Heart left ventricle (tissue), 16 donors: Measurements from ENCODE around the gene ABCC6. TPM values are rescaled to one million over a fixed set of nuclear protein-coding genes. Genes with fewer than 3 reads are reported as not detected.
A peak's percentile ranks its signal among the peaks of the same experiment; 100 is the strongest.
"Not testable (repeated sequence)": the region's sequence is repeated elsewhere in the genome, so short reads cannot be mapped to it uniquely, and the experiment has no call there.

Source experiments
- ATAC-seq, 4 donors: fragments of 200-7000 bp; cut with Tn5 transposase; one replicate each; pipeline ENCODE4 v1.9.1; 2020 to 2022; ENCODE audit warnings: moderate library complexity in 4 of 4, mild to moderate bottlenecking in 3 of 4, moderate number of reproducible peaks in 1 of 4
- DNase-seq, 5 donors: peaks; one replicate each; pipeline ENCODE4 v3.0.0-alpha.2; 2020
- H3K27ac ChIP-seq, 12 donors: fragments of 200-600 bp; sonication (generic) in 4 of 12; one replicate each; pipeline versions ENCODE4 v1.5.0 to v1.8.0; 2016 to 2022; ENCODE audit warnings: mild to moderate bottlenecking in 2 of 12
- H3K27me3 ChIP-seq, 9 donors: fragments of 200-600 bp; sonication (generic) in 2 of 9; one replicate each; pipeline versions ENCODE4 v1.5.1 to v1.8.0; 2016 to 2022; ENCODE audit warnings: mild to moderate bottlenecking in 3 of 9
- H3K36me3 ChIP-seq, 9 donors: fragments of 200-600 bp; sonication (generic) in 2 of 9; one replicate each; pipeline versions ENCODE4 v1.5.0 to v1.8.0; 2018 to 2022; ENCODE audit warnings: mild to moderate bottlenecking in 2 of 9
- H3K4me1 ChIP-seq, 12 donors: fragments of 200-600 bp; sonication (generic) in 4 of 12; one replicate each; pipeline versions ENCODE4 v1.5.0 to v1.8.0; 2016 to 2022; ENCODE audit warnings: mild to moderate bottlenecking in 3 of 12
- H3K4me3 ChIP-seq, 12 donors: fragments of 200-600 bp; sonication (generic) in 4 of 12; one replicate each; pipeline versions ENCODE4 v1.5.0 to v1.8.0; 2017 to 2022; ENCODE audit warnings: mild to moderate bottlenecking in 9 of 12, moderate library complexity in 4 of 12
- H3K9me3 ChIP-seq, 12 donors: fragments of 200-600 bp; sonication (generic) in 4 of 12; one replicate each; pipeline versions ENCODE4 v1.5.0 to v1.8.0; 2016 to 2022; ENCODE audit warnings: mild to moderate bottlenecking in 1 of 12
- WGBS, 4 donors: extraction: QIAGEN DNeasy Blood & Tissue Kit in 2 of 4; methylation state at CpG; one replicate each; pipeline versions ENCODE4 v1.1.5 to v1.1.7; 2013 to 2018; 5-methylcytosine and 5-hydroxymethylcytosine counted together
- intact Hi-C, 10 donors: fragments of 100-400 bp; cut with DNase I; formaldehyde crosslinking; loops; one replicate each; pipeline versions ENCODE4 v1.11.1 to v1.14.2; 2022
- long read RNA-seq, 3 donors: library from polyadenylated mRNA; unstranded; transcript quantifications; one replicate each; pipeline ENCODE4 v2.0.0, GENCODE V29; 2020 to 2021
- polyA plus RNA-seq, 2 donors: library from polyadenylated mRNA; stranded (reverse); fragments of 200-250 nt; gene quantifications; one replicate each; pipeline ENCODE4 v1.2.3, GENCODE V29; 2013
- total RNA-seq, 9 donors: library from RNA; depleted of rRNA in 2 of 9; stranded (reverse); fragments of >200 nt in 2 of 9; fragmentation: NEBNext Ultra II Directional in 3 of 9; extraction: Animal tissue kit (Norgen Biotek cat#: 25700) in 3 of 9; gene quantifications; one replicate each; pipeline versions ENCODE4 v1.1.0 to v1.2.4, GENCODE V29; 2016 to 2023
- donor health status: ischemic (EF 13 %, LVEDD 7.1; RV severe dilation, severe dysfunction).
- donor health status: healthy with polysubstance abuse.
- donor health status: DM: no; HTN: yes; CAD: no.
- donor health status: DM: no; HTN: no; CAD: no.
- donor health status: ischemic (EF 25% LVEDD 6.9; RV normal size, moderate dysfunction).
- donor health status: ischemic (EF 25% LVEDD 5.7; RV mildly dilated, moderate dysfunction).
- donor health status: healthy.
- donor health status: DM: yes; HTN: yes; CAD: no.
- donor health status: ischemic (EF 35%, LVEDD 5.7; RV mildly dilated, moderate dysfunction).
- donor health status: nonischemic (EF 11% LVEDD 7.7; RV severe dilation, severe dysfunction).
- donor health status: DM: yes; HTN: yes; CAD: no.
- donor health status: PGD.
- donor health status: ischemic (EF 29% LVEDD 5.4; RV normal size, mild dysfunction).
- donor health status: nonischemic (EF 23%, LVEDD 6.1; RV moderate dilation, normal function).

Gene ABCC6
- total RNA-seq (1 to 10 TPM in 4 of 9 donors, under 1 TPM in 2, not detected in 3; 0.44 to 3.8 (median 1.3) TPM), polyA plus RNA-seq (1 to 10 TPM in 1 of 2 donors, under 1 TPM in 1; 0.14 to 2.0 TPM)
- long read RNA-seq, donor 1: 0 reads
- long read RNA-seq, donor 2: 0 reads
- long read RNA-seq, donor 3: 0 reads

DNA sequence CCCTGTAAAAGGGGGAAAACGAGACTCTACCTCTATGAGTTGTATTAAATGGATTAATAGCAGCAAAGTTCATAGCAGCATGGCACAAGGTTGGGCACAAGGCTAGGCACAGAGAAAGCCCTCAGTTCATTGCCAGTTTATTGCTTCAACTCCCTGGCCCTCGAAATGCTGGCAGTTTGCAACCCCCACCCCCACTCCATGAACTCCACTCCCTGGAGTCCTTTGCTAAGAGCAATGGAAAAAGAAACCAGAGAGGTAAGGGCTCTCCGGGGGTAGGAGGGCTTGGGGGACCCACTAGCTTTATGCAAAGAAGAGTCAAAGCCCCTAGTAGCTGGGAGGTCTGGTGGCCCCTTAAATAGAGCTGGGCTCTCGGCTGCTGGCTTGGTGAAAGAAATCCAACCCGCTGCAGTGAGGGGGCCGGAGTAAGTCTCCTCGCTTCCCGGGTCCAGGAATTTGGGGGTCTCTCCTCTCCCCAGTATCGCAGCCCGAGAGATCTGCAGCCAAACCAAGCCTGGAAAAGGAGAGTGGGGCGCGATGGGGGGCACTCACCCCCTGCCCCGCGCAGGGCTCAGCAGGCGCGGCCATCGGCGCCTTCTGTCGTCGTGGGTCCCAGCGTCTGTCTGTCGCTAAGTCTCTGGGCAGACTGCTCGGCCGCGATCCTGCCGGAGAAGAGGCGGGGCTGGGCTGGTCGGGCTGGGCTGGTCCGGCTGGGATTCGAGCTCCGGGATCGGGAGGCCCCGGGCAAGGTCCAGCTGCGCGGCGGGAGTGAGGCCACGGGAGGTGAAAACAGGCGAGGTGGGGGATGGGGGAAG, at the start of gene ABCC6:
Gene ABCC6, minus strand, starts transcription at position 645 of the 812 bp plus-strand sequence. Its CDS starts 60 bp downstream, at position 585.
- 5 to 43% (median 6%) methylated on average over 3 to 19 of the region's 38 CpGs for WGBS, 4 donors
- peak in 3 of 4 donors; percentile 78 to 94 (median 85) for ATAC-seq
- H3K4me3 ChIP-seq: peak within 1 kb of the TSS in 10 of 12 donors; percentile 4 to 38 (median 24)

GRCh38 chr16:16272573-16273221, 49.4 kb upstream of the ABCC6 start:
- H3K27me3 ChIP-seq, DNase-seq, H3K4me1 ChIP-seq, intact Hi-C loops, H3K27ac ChIP-seq, H3K9me3 ChIP-seq, H3K36me3 ChIP-seq, H3K4me3 ChIP-seq: not testable (repeated sequence)
- ATAC-seq: peak; percentile 42 to 78 (median 68)
- 41 to 69% methylated on average over 4 of the region's 14 CpGs; no CpG with 5 or more reads in 2 of the 4 donors for WGBS, 4 donors

More for the DNA sequence above, at the start of gene ABCC6:
- H3K27me3 ChIP-seq, DNase-seq, H3K27ac ChIP-seq, intact Hi-C loops, H3K9me3 ChIP-seq, H3K36me3 ChIP-seq, H3K4me1 ChIP-seq: not testable (repeated sequence)

GRCh38 chr16:16271658-16272057, 48.4 kb upstream of the ABCC6 start:
- DNase-seq, H3K4me1 ChIP-seq, H3K4me3 ChIP-seq, H3K27me3 ChIP-seq, intact Hi-C loops, ATAC-seq, H3K9me3 ChIP-seq, H3K27ac ChIP-seq: not testable (repeated sequence)
- H3K36me3 ChIP-seq: peaks cover 0 to 14% (median 0%) of the 10 kb centered on the region in 9 donors
- WGBS, 4 donors: no CpG with 5 or more reads among the region's 8 CpGs

DNA sequence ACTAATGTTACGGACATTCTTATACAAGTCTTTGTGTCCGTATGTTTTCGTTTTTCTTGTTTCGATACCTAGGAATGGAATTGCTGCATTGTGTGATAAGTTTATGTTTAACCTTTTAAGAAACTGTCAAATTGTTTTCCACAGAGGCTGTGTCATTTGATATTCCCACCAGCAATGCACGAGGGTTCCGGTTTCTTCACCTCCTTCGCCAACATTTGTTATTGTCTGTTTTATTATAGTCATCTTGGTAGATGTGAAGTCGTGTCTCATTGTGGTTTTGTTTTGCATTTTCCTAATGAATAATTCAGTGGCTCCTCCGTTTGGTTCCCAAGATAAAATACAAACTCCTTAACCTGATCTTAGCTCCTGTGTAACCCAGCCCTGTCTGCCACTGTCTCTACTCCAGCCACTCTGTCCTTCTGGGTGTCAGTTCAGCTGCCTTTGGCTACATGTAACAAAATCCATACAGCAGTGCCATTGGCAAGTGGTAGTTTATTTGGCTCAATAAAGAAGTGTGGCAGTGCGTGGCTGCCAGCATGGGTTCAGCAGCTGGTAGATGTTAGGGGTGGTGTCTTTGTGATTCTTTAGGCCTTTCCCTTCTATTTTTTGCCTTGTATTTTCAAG, 45.0 kb upstream of the ABCC6 start:
- 95 to 96% (median 96%) methylated on average over 8 to 9 of the region's 10 CpGs for WGBS, 4 donors
- intact Hi-C loops, H3K9me3 ChIP-seq, ATAC-seq, H3K27me3 ChIP-seq, H3K4me1 ChIP-seq, H3K4me3 ChIP-seq, H3K27ac ChIP-seq, DNase-seq: not testable (repeated sequence)
- peaks cover 0 to 20% (median 0%) of the 10 kb centered on the region in 9 donors for H3K36me3 ChIP-seq

- H3K4me3 ChIP-seq, DNase-seq, H3K9me3 ChIP-seq, H3K4me1 ChIP-seq, H3K27me3 ChIP-seq, ATAC-seq, intact Hi-C loops, H3K27ac ChIP-seq: not testable (repeated sequence)
- peaks cover 0 to 20% (median 0%) of the 10 kb centered on the region in 9 donors for H3K36me3 ChIP-seq
- no CpG with 5 or more reads among the region's 3 CpGs for WGBS, 4 donors
These were observed 44.4 kb upstream of the ABCC6 start for GRCh38 chr16:16267708-16268107.

DNA sequence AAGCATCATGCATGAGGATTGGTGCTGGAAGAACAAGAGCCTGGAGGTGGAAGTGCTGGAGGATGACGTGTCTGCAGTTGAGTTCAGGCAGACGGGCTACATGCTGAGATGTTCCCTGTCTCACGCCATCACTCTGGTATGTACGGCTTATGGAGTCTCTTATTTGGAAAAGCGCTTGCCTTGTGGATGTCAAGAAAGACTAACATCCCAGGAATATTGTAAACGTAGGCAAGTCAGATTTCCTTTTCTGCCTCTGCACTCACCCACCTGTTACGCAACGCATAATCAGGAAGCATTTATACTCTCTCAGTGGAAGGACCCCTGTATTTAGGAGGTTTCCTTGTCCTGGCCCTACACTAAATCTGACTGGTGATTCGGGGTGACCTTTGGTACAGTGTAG, 41.8 kb upstream of the ABCC6 start:
- WGBS, 4 donors: 93 to 98% (median 95%) methylated on average over 7 to 8 of the region's 9 CpGs
- DNase-seq, H3K9me3 ChIP-seq, intact Hi-C loops, ATAC-seq, H3K27me3 ChIP-seq, H3K4me1 ChIP-seq, H3K4me3 ChIP-seq: not testable (repeated sequence)
- Histone ChIP-seq H3K27ac (peak overlapping the region in 1 of 12 donors; percentile 38), H3K36me3 (peaks cover 0 to 20% (median 0%) of the 10 kb centered on the region in 9 donors)

- ATAC-seq, intact Hi-C loops: not testable (repeated sequence)
- 87 to 100% methylated on average over 1 of the region's 2 CpGs; no CpG with 5 or more reads in 2 of the 4 donors for WGBS, 4 donors
These were observed 40.7 kb upstream of the ABCC6 start for GRCh38 chr16:16263947-16264346.

GRCh38 chr16:16262954-16263555, 39.8 kb upstream of the ABCC6 start:
- WGBS, 4 donors: 82 to 93% (median 89%) methylated on average over 4 to 14 of the region's 15 CpGs
- H3K36me3 ChIP-seq: peaks cover 0 to 17% (median 0%) of the 10 kb centered on the region in 9 donors
- H3K4me1 ChIP-seq, DNase-seq, H3K4me3 ChIP-seq, ATAC-seq, intact Hi-C loops, H3K9me3 ChIP-seq, H3K27me3 ChIP-seq, H3K27ac ChIP-seq: not testable (repeated sequence)

More at GRCh38 chr16:16263947-16264346, 40.7 kb upstream of the ABCC6 start:
- DNase-seq, H3K4me1 ChIP-seq, H3K4me3 ChIP-seq, H3K27ac ChIP-seq, H3K27me3 ChIP-seq, H3K9me3 ChIP-seq: not testable (repeated sequence)
- peaks cover 0 to 17% (median 0%) of the 10 kb centered on the region in 9 donors for H3K36me3 ChIP-seq

GRCh38 chr16:16259971-16260370, 36.7 kb upstream of the ABCC6 start:
- intact Hi-C loops, H3K27me3 ChIP-seq, H3K4me1 ChIP-seq, H3K9me3 ChIP-seq, H3K36me3 ChIP-seq, H3K27ac ChIP-seq, H3K4me3 ChIP-seq, DNase-seq: not testable (repeated sequence)
- peak; percentile 62 to 84 (median 76) for ATAC-seq
- 86% methylated on average over 1 of the region's 4 CpGs; no CpG with 5 or more reads in 3 of the 4 donors for WGBS, 4 donors

- intact Hi-C loops, H3K27ac ChIP-seq, H3K27me3 ChIP-seq, H3K4me3 ChIP-seq, H3K4me1 ChIP-seq, H3K9me3 ChIP-seq: not testable (repeated sequence)
- DNase-seq (peak; percentile 32 to 69 (median 45)), ATAC-seq (peak; percentile 84 to 94 (median 90))
- peaks cover 0 to 13% (median 0%) of the 10 kb centered on the region in 9 donors for H3K36me3 ChIP-seq
- WGBS, 4 donors: 58 to 78% (median 58%) methylated on average over 7 of the region's 7 CpGs
These were observed 35.5 kb upstream of the ABCC6 start for GRCh38 chr16:16258822-16259221.
